ENCODE results near the gene PARD3B. TPM values are rescaled to one million over a fixed set of nuclear protein-coding genes. Genes with fewer than 3 reads are reported as not detected.

The PARD3B gene
- total and polyA plus RNA-seq, 7 donors: 0.42 to 6.0 (median 4.8) TPM

DNA sequence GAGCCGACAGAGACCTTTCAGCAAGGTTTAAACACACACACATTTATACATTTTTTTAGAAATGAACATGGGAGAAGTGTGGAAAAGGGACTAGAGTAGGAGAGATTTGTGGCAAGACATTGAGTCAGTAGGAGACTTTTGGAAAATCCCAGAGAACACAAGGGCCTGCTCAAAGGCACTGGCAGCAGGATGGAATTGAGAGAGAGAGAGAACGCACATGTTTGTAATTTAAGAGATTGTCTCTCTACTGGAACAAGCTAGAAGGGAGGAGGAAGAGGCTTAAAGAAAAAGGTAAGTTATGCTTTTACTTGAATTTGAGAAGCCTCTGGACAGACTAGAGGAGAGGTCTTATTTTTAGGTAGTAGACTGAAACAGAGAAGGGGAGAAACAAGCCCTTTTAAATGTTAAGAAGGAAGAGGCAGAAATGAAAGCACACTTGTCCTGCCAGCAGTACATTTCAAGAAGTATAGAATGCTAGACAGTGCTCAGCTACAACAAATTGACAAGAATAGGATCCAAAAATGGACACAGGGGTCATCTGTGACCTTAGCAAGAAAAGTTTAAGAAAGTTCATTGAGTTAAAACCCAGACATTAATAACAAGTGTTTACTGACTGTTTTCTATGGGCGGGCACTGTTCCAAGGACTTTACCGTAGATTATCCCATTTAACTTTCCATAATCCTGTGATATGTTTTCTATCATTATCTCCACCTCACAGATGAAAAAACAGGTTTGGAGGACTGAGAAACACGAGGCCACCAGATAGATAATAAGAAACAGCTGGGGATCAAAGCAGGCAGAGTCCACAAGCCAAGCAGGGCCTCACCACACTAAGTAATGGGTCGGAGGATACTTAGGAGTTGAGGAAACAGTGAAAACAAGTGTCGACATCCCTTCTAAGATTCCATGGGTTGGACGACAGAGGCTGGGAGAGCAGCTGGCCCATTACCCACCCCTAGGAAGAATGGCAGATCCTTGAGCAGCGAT is 830.5 kb downstream of the PARD3B start:
- Histone ChIP-seq H3K4me1 (no peaks in the 10 kb centered on the region), H3K9me3 (no peaks in the 10 kb centered on the region), H3K27me3 (ENCODE audit: insufficient read depth in 3 of 3, low read length in 2 of 3) (no peaks in the 10 kb centered on the region), H3K27ac (no peak overlapping the region), H3K4me3 (no peak overlapping the region), H3K36me3 (ENCODE audit: insufficient read depth in 1 of 2, low read depth in 1 of 2) (no peaks in the 10 kb centered on the region)
- WGBS, 3 donors: 66 to 71% (median 68%) methylated on average over 9 of the region's 9 CpGs
- intact Hi-C loops (cut with DNase I): no loop called here
- no peak for DNase-seq
- TF ChIP-seq, protein P1, sequence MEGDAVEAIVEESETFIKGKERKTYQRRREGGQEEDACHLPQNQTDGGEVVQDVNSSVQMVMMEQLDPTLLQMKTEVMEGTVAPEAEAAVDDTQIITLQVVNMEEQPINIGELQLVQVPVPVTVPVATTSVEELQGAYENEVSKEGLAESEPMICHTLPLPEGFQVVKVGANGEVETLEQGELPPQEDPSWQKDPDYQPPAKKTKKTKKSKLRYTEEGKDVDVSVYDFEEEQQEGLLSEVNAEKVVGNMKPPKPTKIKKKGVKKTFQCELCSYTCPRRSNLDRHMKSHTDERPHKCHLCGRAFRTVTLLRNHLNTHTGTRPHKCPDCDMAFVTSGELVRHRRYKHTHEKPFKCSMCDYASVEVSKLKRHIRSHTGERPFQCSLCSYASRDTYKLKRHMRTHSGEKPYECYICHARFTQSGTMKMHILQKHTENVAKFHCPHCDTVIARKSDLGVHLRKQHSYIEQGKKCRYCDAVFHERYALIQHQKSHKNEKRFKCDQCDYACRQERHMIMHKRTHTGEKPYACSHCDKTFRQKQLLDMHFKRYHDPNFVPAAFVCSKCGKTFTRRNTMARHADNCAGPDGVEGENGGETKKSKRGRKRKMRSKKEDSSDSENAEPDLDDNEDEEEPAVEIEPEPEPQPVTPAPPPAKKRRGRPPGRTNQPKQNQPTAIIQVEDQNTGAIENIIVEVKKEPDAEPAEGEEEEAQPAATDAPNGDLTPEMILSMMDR (IDR thresholded peaks at IDR 0.05): no peak
- no peak for ATAC-seq

DNA sequence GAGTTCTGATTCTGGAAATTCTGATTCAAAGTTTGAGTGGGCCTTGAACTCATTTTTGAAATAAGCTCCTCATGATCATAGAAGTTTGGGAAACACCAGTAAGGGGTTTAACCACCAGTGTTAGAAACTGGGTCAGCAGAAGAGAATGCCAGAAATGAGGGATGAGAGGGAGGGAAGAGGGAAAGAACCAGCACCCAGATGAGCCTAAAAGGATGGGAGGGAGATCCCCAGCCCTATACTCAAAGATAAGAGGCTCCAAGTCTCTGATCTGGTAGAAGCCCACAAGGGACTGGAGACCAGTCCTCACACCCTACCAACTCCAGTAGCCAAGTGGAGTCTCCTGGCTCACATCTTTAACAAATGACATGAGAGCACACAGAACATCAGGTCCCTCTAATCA is 832.0 kb downstream of the PARD3B start:
- H3K4me3 ChIP-seq: no peak overlapping the region
- H3K9me3 ChIP-seq: no peaks in the 10 kb centered on the region
- no peaks in the 10 kb centered on the region for H3K27me3 ChIP-seq (ENCODE audit: insufficient read depth in 3 of 3, low read length in 2 of 3)
- no peak for DNase-seq
- intact Hi-C loops (cut with DNase I): no loop called here
- H3K4me1 ChIP-seq: no peaks in the 10 kb centered on the region
- no peak overlapping the region for H3K27ac ChIP-seq
- ATAC-seq: no peak
- H3K36me3 ChIP-seq (ENCODE audit: insufficient read depth in 1 of 2, low read depth in 1 of 2): no peaks in the 10 kb centered on the region
- TF ChIP-seq, protein P1 (IDR thresholded peaks at IDR 0.05): no peak

DNA sequence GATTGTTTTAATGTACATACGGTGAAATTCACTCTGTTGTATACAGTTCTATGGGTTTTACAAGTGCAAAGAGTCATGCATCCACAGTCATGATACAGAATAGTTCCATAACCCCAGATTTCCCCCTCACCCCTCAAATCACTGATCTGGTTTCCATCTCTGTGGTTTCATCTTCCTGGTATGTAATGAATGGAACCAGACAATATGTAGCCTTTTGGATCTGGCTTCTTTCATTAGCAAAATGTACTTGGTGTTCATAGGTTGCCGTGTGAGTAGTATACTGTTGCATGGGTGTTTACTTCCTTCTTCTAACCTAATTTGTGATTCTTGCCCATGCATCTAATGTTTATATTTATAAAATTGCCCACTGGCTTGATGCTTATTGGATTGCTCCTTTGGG is 838.3 kb downstream of the PARD3B start:
- 97 to 100% (median 97%) methylated on average over 2 of the region's 2 CpGs for WGBS, 3 donors
- Histone ChIP-seq H3K4me3 (no peak overlapping the region), H3K27me3 (ENCODE audit: insufficient read depth in 3 of 3, low read length in 2 of 3) (no peaks in the 10 kb centered on the region), H3K36me3 (ENCODE audit: insufficient read depth in 1 of 2, low read depth in 1 of 2) (no peaks in the 10 kb centered on the region), H3K27ac (no peak overlapping the region), H3K9me3 (no peaks in the 10 kb centered on the region), H3K4me1 (no peaks in the 10 kb centered on the region)
- ATAC-seq (no peak), DNase-seq (no peak)
- intact Hi-C loops (cut with DNase I): no loop called here
- TF ChIP-seq, protein P1 (IDR thresholded peaks at IDR 0.05): no peak

DNA sequence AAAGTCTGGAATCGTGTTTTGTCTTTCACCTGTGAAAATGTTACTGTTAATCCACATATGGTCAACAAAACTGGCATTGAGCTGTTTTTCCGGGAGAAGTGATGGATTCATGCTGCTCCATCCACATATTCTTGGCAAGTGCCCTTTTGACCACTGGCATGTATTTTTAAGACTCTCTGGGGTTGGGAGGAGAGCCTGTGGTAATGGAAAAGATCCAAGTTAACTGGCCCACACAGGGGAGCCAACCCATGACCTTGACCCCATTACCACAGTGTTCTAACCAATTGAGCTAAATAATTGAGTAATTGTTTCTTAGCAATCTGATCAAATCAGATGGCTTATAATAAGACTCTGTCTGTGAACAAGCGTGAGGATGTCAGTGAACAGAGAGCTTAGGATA is 840.8 kb downstream of the PARD3B start:
- no peak overlapping the region for H3K27ac ChIP-seq
- 76 to 83% (median 82%) methylated on average over 3 of the region's 3 CpGs for WGBS, 3 donors
- TF ChIP-seq, protein P1 (IDR thresholded peaks at IDR 0.05): no peak
- intact Hi-C loops (cut with DNase I): no loop called here
- ATAC-seq (no peak), DNase-seq (no peak)
- H3K9me3 ChIP-seq: no peaks in the 10 kb centered on the region
- no peaks in the 10 kb centered on the region for H3K36me3 ChIP-seq (ENCODE audit: insufficient read depth in 1 of 2, low read depth in 1 of 2)
- H3K4me1 ChIP-seq: no peaks in the 10 kb centered on the region
- H3K27me3 ChIP-seq (ENCODE audit: insufficient read depth in 3 of 3, low read length in 2 of 3): no peaks in the 10 kb centered on the region
- no peak overlapping the region for H3K4me3 ChIP-seq
